SKM-1 treated with dmso at 0.1 percent for 144 hours (cell line): ENCODE measurements around the gene TMEM163.
"Not testable (repeated sequence)": the region's sequence is repeated elsewhere in the genome, so short reads cannot be mapped to it uniquely, and the experiment has no call there.

ENCODE experiments used
- DNase-seq: peaks from one replicate; lab custom pipeline; 2025; ENCODE audit not compliant: unreplicated experiment; lab: John Stamatoyannopoulos, UW

TMEM163 gene

DNA sequence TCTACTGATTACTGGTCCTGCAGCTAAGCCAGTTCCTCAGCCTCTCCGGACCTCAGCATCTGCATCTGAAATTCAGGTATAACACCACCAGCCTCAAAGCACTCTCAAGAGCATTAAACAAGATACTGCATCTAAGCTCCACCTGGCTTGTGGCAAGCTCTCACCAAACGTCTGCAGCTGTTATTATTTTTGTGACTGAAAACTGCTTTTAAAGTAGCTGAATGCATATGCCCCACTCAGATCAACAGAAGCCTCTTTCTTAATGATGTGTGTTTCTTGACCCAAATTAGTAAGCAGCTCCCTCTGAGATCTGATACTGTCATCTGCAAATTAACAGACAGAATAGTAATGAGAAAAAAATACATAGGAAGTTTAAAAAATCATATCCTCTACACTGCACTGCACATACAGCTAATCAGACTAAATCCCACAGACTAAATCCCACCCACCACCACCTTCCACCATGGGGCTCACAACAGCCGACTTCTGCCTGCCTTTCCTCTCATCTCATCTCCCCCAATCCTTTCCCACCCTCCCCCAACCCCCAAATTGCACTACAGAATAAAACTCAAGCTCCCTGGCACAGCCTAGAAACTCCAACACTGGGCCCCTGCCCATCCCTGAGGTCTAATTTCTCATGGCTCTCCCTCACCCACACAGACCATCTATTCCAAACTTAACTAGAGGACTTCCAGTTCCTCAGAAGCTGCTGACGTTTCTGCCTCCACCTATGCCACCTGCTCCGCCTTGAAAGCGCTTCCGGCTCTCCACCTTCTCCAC, 52.9 kb downstream of the TMEM163 start:
- no peak for DNase-seq

DNA sequence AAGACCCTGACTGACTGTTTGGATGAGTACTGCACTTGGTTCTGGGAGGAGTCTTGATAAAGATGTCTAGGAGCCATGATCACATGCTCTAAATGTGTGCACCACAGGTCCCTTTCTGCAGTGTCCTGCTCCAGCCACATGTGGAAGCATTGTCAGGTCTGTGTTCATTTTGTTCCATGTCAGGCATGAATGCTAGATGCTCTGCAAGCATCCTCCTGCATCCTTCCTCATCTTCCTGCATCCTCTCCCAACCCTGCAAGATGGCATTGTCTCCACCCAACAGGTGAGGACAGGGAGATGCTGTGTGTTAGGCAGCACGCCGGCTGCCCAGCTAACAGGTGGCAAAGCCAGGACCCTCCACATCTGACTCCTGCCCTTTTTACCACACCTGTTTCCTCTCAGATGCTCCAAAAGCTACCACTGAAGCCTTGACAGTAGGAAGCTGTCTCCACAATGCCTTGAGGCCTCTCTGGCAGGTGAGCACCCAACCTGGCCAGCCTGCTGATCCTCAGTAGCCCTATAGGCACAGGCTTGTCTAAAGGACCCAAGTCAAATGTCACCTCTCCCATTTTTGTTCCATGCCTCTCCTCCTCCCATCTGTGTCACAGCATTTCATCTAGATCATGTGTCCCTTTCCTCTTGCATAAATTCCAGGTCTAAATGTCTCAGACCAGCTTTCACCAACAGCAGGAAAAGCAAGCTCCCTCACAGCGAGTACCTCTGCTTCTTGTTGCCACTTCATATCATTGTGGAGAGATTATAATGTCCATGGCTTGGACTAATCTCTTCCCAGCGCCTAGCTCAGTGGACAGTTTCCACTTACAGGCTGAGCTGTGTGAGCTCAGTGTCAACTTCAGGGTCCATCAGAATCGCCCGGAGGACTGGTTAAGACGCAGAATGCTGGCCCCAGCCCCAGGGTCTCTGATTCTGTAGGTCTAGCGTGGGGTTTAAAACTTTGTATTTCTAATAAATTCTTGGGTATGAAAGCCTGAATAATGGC, 55.0 kb downstream of the TMEM163 start:
- no peak for DNase-seq

DNA sequence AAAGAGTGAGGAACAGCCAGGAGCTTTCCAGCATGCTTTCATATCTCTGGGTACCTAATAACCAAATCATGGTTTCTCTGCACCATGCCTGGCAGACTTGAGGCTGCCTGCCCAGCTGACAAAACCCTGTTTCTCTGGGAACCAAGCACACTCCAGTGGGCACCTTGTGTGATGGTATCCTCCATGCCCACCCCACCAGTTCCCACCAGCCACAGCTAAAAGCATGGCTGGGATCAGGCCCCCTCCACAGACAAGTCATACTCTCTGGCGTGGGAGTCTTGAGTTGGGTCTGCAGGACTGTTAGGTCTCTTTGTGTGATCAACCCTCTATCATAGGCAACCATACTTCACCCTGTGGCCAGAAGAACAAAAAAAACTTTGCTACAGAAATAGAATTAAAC, 56.0 kb downstream of the TMEM163 start:
- DNase-seq: no peak

DNA sequence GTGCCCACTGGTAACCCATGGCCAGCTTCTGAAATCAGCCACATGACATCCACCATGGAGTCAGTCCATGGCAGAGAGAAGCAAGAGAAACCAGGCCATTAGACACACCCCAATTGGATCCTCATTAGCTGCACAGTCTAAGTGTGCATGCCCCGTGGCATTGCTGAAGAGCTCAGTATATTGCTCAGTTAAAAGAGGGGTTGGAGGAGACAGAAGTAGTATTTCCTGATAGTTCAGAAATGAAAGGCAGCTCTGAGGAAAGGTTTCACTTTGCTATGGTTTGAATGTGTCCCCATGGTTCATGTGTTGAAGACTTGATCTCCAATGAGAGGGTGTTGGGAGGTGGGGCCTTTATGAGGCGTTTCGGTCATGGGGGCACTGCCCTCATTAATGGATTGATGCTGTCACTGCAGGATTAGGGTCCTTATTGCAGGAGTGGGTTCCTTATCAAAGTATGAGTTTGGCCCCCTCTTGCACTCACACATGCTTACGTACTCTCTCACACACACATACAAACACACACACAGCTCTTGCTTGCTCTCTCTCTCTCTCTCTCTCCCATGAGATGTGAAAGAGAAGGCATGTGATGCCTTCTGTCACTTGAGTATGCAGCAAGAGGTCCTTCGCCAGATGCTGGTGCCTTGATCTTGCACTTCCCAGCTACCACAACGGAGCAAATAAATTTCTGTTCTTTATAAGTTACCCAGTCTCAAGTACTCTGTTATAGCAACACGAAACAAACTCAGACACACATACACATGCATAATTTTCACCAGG, 58.0 kb downstream of the TMEM163 start:
- no peak for DNase-seq

DNA sequence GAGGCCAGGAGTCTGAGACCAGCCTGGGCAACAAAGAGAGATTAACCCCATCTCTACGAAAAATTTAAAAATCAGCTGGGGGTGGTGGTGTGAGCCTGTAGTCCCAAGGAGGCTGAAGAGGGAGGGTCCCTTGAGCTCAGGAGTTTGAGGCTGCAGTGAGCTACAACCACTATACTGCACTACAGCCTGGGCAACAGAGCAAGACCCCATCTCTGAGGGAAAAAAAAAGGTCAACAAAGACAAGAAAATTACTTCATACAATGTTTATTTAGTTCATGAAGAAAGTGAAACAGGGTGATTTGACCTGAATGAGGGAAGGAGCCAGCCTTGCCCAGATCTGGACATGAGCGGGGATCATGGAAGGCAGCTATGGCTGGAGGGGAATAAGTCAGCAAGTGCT, 59.1 kb downstream of the TMEM163 start:
- no peak for DNase-seq

DNA sequence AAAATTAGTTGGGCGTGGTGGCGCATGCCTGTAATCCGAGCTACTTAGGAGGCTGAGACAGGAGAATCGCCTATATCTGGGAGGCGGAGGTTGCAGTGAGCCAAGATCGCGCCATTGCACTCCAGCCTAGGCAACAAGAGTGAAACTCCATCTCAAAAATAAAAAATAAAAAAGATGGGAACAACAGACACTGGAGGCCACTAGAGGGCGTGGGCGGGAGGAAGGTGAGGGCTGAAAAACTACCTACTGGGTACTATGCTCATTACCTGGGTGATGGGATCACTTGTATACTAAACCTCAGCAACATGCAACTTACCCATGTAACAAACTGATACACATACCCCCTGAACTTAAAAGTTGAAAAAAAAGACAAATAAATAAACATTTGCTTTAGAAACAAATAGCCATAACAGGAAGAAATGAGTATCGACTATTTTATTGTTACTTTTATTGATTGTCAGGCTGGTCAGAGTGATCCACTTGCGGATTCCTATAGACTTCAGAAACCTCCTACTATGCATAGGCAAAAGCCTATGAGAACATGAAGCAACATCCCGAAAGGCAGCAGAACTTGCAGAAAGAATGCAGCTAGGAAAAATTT, 61.0 kb downstream of the TMEM163 start:
- DNase-seq: peak; percentile 15

DNA sequence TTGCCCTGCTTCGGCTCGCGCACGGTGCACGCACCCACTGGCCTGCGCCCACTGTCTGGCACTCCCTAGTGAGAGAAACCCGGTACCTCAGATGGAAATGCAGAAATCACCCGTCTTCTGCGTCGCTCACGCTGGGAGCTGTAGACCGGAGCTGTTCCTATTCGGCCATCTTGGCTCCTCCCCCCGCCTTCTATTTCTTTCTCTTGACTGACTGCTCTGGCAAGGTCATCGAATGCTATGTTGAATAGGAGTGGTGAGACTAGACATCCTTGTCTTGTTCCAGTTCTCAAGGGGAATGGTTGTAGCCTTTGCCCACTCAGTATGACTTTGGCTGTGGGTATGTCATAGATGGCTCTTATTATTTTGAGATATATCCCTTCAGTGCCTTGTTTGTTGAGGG, 62.4 kb downstream of the TMEM163 start:
- not testable (repeated sequence) for DNase-seq

DNA sequence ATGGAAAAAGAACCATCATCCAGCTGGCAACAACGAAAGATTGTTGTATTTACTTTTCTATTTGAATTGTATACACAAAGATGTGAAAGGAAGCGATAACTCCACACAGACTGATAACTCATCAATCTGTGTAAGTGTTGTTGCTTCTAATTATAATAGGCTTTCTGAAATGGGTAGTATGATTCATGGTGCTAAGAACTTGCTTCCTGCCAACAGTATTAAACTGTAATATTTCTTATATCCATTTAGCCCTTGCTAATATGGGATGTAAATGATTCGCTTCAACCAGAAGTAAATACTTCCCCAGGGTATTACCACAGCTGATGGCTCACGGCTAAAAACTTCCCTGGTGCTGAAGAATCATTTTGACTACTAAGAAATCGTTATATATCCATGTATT, 70.2 kb downstream of the TMEM163 start:
- no peak for DNase-seq

DNA sequence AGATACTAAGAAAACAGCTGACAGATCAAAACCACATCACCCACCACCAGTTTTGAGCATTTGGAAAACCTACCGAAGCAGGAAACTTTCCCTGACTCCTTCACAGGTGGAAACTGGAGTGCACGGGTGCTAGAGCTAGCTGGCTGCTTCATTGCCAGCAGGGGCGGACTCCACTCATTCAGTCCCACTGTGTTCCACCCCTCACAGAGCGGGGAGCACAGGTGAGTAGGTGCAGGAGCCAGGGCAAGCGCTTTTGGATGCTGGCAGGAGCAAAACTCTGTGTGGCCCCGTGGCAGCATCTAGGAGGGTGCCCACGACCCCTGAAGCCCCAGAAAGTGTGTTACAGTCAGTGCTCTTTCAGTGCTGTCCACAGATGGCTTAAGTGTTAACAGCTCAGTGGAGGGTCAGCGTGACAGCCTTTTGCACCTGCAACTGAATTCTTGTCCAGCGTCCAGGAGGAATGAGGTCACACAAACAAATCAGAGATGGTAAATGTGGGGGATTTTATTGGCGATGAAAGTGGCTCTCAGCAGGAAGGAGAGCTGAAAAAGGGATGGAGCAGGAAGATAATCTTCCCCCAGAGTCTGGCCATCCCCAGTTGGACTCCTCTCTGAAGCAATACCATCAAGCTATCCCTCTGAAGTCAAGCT, 71.1 kb downstream of the TMEM163 start:
- no peak for DNase-seq

DNA sequence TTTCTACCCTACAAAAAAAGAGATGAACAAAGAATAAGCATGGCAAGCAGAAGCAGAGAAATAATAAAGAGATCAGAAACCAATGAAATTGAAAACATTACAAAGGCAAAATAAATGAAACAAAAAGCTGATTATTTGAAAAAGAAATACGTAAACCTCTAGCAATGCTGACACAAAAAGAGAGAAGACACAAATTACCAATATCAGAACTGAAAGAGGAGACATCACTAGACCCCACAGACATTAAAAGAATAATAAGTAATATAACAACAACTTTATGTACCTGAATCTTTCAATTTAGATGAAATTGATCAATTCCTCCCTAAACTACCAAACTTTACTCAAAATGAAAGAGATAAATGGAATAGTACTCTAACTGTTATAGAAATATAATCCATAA, 75.9 kb downstream of the TMEM163 start:
- no peak for DNase-seq

DNA sequence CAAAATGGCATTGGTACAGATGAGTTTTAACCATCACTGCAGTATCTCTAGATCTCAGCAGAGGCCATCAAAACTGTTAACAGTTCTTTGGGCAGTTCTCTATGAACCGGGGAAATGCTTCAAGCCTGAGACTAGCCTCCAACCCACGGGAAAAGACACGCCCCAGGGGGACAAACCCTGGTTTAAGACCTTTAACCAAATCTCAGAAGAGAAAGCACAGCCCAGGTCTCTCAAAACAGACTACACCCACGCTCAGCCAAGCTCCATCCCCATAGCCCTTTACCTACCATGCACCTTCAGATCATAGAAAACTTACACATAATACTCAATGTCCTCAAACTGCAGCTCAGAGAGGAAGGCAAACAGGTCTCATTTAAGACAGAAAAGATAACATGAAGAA, 78.3 kb downstream of the TMEM163 start:
- DNase-seq: no peak

DNA sequence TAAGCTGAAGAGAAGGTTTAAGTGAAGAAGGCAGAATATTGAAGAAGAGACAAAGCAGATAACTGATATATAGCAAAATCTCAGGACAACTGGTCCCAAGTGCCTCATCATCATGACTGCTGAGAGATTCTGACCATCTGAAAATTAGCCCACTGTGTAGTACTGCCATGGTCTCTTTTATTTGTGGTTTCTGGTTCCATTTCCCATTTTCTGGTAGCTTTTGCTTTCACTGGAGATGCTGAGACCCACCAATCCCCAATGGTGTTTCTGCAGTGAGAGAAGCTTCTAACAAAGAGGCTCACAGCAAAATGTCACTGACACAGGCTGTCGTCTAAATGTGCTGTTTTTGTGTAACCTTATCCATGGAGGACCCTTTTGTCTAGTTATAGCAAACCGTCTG, 79.5 kb downstream of the TMEM163 start:
- DNase-seq: no peak

DNA sequence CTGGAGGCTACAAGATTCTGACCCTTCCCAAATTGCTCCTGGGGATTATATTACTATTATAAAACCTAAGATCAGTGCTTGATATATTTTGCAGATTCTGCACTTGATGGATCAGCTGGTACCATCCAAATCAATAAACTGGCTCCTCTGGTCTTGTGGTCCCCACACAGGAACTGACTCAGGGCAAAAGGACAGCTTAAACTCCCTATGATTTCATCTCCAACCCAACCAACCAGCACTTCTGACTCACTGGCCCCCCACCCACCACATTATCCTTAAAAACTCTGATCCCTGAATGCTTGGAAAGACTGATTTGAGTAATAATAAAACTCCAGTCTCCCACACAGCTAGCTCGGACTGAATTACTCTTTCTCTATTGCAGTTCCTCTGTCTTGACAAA, 82.1 kb downstream of the TMEM163 start:
- DNase-seq: no peak

DNA sequence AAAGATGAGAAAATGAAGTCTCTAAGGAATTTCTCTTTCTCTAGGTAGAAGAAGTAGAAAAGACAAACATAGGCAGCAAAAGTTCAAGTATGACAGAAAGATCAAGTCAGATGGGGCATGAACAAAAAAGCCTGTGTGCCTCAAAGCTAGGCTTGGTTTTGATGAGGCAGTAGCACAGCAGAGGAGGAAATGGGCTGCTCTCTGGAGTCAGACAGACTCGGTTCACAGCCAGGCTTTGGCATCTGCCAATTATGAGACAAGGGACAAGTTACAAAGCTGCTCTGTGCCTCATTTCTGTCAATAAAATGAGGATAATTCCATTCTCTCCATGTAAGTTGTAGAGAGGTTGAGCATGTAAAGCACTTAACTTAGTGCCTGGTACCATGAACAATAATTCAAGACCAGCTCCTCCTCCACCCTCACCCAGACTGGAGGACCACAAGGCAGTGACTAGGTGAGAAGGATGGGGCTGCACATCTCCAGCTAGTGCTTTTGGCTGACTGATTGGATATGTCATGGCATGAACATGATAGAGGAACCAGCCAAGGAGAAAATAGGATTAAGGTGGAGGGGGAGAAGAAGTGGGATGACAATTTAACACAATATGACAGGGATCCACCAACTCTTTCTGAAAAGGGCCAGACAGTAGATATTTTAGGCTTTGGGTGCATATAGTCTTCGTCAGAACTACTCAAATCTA, 84.6 kb downstream of the TMEM163 start:
- no peak for DNase-seq

DNA sequence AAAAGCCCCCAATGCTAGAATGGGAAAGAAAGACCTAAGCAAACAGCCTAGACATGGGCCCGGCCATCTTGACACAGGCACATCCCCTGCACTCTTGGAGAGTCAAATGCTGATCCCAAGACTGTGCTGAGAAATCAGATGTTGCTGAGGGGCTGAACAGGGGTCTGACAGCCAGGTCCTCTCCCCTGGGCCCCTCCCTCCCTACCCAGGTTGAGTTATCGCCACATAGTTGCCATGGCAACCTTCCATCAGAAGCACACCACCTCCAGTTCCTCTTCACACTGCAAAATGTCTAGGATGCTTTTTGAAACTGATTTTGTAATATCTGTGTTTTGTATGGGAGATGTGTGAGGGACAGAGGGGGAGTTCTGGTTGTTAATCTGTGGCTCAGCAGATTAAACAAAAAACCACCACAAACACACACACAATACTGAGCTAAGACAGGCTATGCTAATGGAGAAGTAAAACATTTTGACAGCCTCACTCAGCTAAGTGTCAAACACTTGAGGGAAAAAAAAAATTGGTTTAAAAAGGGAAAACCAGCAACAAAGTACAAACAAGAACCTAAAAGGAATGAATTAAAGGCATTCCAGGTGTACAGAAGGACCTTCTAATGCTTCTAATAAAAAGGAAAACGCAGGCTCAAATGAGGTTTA, 88.2 kb downstream of the TMEM163 start:
- no peak for DNase-seq

DNA sequence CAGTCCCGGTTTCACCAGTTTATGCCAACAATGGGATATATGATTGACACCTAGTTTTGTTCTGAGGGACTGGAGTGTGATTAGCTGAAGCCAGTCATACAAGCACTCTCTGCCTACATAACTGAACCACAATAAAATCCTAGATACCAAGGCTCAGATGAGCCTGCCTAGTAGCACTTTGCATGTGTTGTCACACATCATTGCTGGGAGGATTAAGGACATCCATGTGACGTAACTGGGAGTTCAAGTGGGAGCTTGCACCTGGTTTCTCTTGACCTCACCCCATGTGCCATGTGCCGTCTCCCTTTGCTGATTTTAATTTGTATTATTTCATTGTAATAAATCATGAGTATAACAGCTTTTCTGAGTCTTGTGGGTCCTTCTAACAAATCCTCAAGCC, 90.3 kb downstream of the TMEM163 start:
- no peak for DNase-seq

DNA sequence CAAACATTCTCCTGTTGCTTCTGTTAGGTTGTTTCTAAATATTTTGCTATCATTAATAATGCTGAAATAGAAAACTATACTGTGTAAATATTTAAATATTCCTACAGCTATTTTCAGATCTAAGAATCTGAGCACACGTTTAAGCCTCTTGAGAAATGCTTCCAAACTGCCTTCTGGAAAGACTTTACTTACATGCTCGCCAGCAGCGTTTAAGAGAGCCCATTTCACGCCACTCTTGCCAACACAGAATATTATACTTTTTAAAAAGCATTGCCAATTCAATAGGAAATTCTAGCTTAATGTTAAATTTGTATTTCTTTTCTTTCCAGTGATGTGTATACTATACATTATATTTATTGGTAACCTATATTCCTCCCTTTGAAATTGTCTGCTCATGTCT, 92.0 kb downstream of the TMEM163 start:
- DNase-seq: no peak

DNA sequence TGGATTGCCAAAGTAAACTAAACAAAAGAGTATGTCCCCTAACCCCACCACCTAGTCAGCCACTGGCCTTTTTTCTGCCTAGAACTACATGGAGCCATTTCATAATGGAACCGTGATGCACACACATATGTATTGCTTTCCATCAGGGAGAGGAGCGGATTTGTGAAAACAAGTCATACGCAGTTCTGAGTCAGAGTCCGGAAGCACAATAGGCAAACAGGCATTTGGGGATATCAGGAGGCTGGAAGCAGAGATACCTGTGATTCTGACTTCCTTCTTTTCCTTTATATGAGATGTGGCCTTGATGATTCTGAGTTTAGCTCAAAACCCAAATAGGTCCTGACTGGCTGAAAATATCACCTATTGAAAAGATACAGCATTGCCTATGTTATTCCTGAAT, 93.5 kb downstream of the TMEM163 start:
- no peak for DNase-seq

DNA sequence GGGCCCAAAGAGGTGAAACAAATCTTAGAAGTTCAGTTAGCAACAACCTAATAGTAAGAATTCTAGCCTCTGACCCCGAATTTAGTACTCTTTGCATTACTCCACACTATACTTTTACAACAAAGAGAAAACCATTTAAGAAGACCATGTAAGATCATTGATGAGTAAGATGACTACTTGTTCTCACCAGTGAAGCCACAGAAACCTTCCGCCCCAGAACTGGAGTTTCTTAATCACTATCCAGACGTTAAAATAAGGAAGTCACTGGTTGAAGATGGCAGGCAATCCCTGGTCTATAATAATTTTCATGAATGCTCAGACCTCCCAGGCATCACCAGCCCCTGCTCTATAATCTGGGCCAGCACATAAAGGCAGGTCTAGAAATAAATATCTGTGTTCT, 95.0 kb downstream of the TMEM163 start:
- DNase-seq: peak; percentile 52
